SU-DHL-6 (cell line): ENCODE measurements around the gene RAVER2.

Experiments used
- CTCF ChIP-seq: fragments of 200-600 bp; sonication (generic); IDR thresholded peaks from one replicate; pipeline ENCODE4 v1.5.1; 2017; ENCODE audit warnings: antibody characterized with exemption, mild to moderate bottlenecking, low read length, moderate library complexity; ENCODE audit not compliant: insufficient read depth, poor library complexity, severe bottlenecking
- EZH2phosphoT487 ChIP-seq: fragments of 200-600 bp; sonication (generic), shearing (Covaris generic); conservative IDR thresholded peaks from 2 replicates; pipeline ENCODE4 v1.6.1; 2018; ENCODE audit warnings: mild to moderate bottlenecking, antibody characterized with exemption, low read length, moderate library complexity, mixed read lengths

GRCh38 chr1:64839732-64840405 is 95.0 kb downstream of the RAVER2 start:
- TF ChIP-seq CTCF, result no peak
- no peak for TF ChIP-seq EZH2phosphoT487
